AG10803 (cell line): Measurements from ENCODE around the gene FOXP2.
A peak's percentile ranks its signal among the peaks of the same experiment; 100 is the strongest.

Experiments used
- DNase-seq: peaks from one replicate; pipeline ENCODE4 v3.0.0; 2010; ENCODE audit warnings: low read depth
- H3K4me3 ChIP-seq: 2 replicates; pipeline ENCODE4 v1.5.1; 2011; ENCODE audit warnings: mild to moderate bottlenecking, low read length, control low read depth
- TF ChIP-seq, protein P1 (sequence below): conservative IDR thresholded peaks from 2 replicates; pipeline ENCODE4 v1.5.1; 2011; ENCODE audit warnings: mild to moderate bottlenecking, low read length, control low read depth, inconsistent platforms

FOXP2 gene

GRCh38 chr7:114657279-114657678 lies 242.7 kb downstream of the FOXP2 start:
- TF ChIP-seq, protein P1, sequence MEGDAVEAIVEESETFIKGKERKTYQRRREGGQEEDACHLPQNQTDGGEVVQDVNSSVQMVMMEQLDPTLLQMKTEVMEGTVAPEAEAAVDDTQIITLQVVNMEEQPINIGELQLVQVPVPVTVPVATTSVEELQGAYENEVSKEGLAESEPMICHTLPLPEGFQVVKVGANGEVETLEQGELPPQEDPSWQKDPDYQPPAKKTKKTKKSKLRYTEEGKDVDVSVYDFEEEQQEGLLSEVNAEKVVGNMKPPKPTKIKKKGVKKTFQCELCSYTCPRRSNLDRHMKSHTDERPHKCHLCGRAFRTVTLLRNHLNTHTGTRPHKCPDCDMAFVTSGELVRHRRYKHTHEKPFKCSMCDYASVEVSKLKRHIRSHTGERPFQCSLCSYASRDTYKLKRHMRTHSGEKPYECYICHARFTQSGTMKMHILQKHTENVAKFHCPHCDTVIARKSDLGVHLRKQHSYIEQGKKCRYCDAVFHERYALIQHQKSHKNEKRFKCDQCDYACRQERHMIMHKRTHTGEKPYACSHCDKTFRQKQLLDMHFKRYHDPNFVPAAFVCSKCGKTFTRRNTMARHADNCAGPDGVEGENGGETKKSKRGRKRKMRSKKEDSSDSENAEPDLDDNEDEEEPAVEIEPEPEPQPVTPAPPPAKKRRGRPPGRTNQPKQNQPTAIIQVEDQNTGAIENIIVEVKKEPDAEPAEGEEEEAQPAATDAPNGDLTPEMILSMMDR: no peak
- no peak for DNase-seq
- H3K4me3 ChIP-seq: no peak overlapping the region

- no peak for DNase-seq
- H3K4me3 ChIP-seq: no peak overlapping the region
- TF ChIP-seq, protein P1: no peak
These were observed 243.6 kb downstream of the FOXP2 start for GRCh38 chr7:114658216-114658615.

DNA sequence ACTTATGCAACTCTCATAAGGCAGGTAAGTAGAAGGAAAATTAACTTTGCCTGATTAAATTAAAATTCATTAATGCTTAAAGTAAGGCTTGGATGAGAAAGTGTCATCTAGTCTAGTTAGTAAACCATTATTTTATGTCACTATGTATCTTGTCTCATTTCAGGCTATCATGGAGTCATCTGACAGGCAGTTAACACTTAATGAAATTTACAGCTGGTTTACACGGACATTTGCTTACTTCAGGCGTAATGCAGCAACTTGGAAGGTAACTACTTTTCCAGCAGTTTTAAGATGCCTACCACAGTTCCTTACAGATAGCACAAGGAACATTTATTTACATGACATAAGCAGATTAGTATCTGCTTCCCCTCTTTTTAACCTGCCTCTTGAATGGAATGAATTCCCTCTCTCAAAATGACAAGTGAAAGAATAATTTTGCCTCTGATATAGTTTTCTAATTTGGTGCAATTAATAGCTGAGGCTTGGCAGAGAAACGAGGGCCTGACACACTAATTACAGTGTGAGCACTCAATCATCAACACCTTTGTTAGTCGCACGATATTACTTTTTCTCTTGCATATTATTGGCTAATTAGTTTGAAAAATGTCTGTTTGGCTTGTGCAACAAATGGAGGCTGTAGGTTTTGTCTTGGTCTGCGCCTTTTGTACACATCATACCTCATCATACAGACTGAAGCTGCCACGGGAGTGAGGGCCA lies 245.0 kb downstream of the FOXP2 start:
- no peak overlapping the region for H3K4me3 ChIP-seq
- DNase-seq: no peak
- TF ChIP-seq, protein P1: no peak

GRCh38 chr7:114660126-114660486 lies 245.5 kb downstream of the FOXP2 start:
- H3K4me3 ChIP-seq: no peak overlapping the region
- TF ChIP-seq, protein P1: no peak
- DNase-seq: no peak

- no peak overlapping the region for H3K4me3 ChIP-seq
- TF ChIP-seq, protein P1: no peak
- no peak for DNase-seq
These were observed 246.1 kb downstream of the FOXP2 start for GRCh38 chr7:114660753-114661152.

GRCh38 chr7:114662002-114662677 lies 247.5 kb downstream of the FOXP2 start:
- no peak overlapping the region for H3K4me3 ChIP-seq
- no peak for DNase-seq
- TF ChIP-seq, protein P1: no peak

DNA sequence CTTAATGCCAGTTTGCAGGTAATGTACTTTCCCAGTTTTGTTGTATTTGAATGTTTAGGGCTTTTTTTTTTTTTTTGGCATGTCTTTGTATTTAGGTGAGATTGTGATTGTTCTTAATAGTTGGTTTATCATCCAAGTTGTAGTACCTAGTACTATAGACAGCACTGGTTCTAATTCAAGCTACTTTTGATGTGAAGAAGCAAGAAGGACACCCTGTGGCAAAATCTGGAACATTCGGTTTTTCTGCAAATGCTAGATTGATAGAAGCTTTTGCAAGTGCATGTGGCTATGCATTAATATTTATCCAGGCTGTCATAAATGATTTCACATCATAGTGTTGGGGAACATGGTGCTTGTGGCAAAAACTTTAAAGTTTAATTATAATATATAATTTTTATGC lies 248.9 kb downstream of the FOXP2 start:
- no peak overlapping the region for H3K4me3 ChIP-seq
- DNase-seq: peak; percentile 24
- TF ChIP-seq, protein P1: peak; percentile 53
